ENCODE data around the gene TBC1D22A. TPM values are rescaled to one million over a fixed set of nuclear protein-coding genes. Genes with fewer than 3 reads are reported as not detected.
A peak's percentile ranks its signal among the peaks of the same experiment; 100 is the strongest.

Gene TBC1D22A
- total RNA-seq, 1 experiment from 2014 or later = 7.2 TPM

- DNase-seq (ENCODE audit: low read depth) = no peak
Observed at GRCh38 chr22:46857142-46857884, 94.9 kb downstream of the TBC1D22A start.

- DNase-seq (ENCODE audit: low read depth) = no peak
Observed at GRCh38 chr22:46857885-46858143, 95.4 kb downstream of the TBC1D22A start.

- no peak for DNase-seq (ENCODE audit: low read depth)
Observed at GRCh38 chr22:46858181-46858771, 95.8 kb downstream of the TBC1D22A start.

DNA sequence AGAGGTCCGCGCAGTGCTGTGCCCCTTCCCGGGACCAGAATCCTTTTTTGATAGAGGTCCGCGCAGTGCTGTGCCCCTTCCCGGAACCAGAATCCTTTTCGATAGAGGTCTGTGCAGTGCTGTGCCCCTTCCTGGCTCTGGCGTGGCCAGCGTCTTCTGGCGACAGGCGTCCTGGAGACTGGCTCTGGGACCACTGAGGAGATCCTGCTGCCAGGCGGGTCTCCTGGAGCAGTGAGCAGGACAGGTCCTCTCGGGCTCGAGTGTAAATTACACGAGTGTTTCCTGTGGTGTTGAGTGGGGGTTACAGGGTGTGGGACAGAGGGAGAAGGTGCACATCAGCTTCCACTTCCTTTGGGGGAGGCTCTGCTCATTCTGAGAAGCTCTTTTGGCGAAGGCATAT lies 98.1 kb downstream of the TBC1D22A start:
- DNase-seq (ENCODE audit: low read depth) = no peak

- no peak for DNase-seq (ENCODE audit: low read depth)
Observed at GRCh38 chr22:46861468-46862367, 99.3 kb downstream of the TBC1D22A start.

GRCh38 chr22:46862418-46863324 lies 100.2 kb downstream of the TBC1D22A start:
- DNase-seq (ENCODE audit: low read depth) = no peak

- DNase-seq (ENCODE audit: low read depth) = no peak
Observed at GRCh38 chr22:46863794-46864193, 101.3 kb downstream of the TBC1D22A start.

- DNase-seq (ENCODE audit: low read depth) = no peak
Observed at GRCh38 chr22:46864314-46865051, 102.0 kb downstream of the TBC1D22A start.

- no peak for DNase-seq (ENCODE audit: low read depth)
Observed at GRCh38 chr22:46865052-46865434, 102.6 kb downstream of the TBC1D22A start.

DNA sequence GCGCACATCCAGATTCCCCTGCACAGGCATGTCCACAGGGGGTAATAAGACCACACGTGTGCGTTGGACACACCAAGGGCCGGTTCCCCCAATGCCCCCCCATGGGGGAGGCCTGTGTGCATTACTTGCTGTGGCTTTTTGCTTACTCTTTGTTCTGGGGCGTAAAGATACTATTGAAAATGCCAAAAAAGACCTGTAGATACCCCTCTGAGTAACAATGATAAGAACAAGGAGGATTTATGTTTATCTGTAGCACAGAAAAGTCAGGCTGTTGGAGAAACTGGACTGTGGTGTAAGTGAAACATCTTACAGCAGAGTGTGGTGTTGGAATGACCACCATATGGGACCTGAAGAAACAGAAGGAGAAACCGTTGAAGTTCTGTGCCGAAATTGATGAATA lies 103.2 kb downstream of the TBC1D22A start:
- no peak for DNase-seq (ENCODE audit: low read depth)

DNA sequence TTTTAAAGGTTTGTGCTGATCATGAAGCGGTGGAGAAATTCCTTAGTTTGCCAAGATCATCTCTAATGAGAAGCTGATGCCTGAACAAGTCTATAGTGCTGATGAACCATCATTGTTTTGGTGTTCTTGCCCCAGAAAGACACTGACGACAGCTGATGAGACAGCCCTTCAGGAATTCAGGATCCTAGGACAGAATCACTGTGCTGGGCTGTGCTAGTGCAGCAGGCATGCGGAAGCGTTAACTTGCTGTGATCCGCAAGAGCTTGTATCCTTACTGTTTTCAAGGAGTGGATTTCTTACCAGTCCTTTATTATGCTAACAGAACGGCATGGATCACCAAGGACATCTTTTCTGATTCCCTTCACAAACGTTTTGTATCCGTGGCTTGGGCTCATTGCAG lies 104.1 kb downstream of the TBC1D22A start:
- peak; percentile 39 for DNase-seq (ENCODE audit: low read depth)

DNA sequence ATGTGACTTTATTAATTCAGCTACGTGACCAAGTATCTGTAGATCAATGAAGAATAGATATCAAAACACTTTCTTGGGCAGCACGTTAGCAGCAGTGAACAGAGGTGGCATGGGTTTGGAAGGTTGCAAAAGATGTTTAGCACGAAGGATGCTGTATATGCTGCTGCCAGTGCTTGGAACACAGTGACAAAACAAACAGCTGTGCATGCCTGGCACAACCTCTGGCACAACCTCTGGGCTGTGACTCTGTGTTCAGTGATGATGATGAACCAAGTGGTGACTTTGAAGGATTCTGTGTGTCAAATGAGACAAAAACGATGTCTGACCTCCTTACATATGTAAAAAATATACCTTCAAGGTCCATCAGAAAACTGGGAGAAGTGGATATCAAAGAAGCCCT lies 104.7 kb downstream of the TBC1D22A start:
- no peak for DNase-seq (ENCODE audit: low read depth)

GRCh38 chr22:46869329-46869728 lies 106.9 kb downstream of the TBC1D22A start:
- no peak for DNase-seq (ENCODE audit: low read depth)

- DNase-seq (ENCODE audit: low read depth) = no peak
Observed at GRCh38 chr22:46869831-46870441, 107.5 kb downstream of the TBC1D22A start.

- no peak for DNase-seq (ENCODE audit: low read depth)
Observed at GRCh38 chr22:46871826-46872225, 109.4 kb downstream of the TBC1D22A start.

DNA sequence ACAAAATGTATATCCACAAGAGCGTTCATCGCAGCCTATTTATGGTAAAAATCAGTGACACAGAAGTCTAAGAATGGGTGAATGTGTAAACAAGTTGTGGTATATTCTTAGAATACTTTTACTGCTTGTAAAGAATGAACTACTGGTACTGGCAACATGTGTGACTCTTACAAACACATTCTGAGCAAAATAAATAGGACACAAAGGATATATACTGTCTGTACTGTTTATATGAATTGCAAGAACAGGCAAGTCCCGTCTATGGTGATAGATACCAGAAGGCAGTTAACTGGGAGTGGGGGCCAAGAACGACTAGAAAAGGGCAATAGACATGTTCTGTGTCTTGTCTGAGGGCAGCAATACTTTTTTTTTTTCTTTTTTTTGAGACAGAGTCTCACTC lies 112.6 kb downstream of the TBC1D22A start:
- no peak for DNase-seq (ENCODE audit: low read depth)

DNA sequence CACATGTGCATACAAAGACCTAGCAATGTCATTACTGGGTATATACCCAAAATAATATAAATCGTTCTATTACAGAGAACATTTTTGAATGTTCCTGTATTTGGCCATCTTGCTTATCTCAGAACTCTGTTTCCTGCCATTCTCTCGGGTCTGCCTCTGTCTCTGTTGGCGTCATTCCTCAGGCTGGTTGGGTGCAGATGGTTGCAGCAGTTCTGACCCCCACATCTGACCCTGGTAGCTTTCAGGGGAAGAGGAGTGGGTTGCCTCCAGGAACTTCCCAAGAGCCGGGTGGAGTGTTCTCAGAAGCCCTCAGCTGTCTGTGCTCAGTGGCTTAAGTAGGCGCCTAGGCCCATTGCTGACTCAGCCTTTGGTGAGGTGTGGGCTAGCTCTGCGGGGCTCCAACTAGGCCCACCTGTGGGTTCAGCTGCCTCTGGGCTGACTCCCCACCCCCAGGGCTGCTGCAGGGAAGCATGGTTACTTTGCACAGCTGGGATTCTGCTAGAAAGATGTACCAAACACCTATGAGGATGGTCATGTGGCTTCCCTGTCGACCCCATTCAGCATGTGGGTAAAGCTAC lies 114.0 kb downstream of the TBC1D22A start:
- no peak for DNase-seq (ENCODE audit: low read depth)

DNA sequence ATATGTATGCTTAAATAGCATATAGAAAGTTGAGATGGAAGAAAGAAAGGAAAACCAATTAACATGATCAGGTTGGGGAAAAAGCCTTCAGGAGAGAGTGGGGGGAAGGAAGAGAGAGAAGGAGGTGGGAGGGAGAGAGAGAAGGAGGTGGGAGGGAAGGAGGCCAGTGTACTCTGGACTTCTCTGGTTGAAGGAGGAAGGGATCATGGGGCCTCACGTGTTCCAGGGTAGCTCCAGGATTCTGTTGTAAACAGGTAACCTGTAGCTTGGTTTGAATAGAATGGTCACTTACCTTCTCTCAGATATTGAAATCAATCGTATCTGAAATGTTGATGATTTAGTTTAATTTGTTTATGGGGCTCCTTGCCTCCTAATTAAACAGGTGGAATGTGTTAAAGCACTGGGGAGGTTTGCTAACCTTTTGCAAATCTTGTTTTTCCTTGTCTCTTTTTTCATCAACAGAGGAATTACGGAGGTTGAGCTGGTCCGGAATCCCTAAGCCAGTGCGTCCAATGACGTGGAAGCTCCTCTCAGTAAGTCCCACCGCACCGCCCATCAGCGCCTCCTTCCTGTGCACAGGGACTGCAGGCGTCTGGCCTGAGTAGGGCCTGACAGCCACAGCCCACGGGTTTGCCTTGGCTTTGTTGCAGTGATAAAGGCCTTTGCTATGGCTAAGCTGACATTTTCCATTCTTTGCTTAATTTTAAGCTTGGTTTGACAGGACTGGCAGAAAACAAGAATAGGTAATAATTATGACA lies 115.9 kb downstream of the TBC1D22A start:
- no peak for DNase-seq (ENCODE audit: low read depth)

DNA sequence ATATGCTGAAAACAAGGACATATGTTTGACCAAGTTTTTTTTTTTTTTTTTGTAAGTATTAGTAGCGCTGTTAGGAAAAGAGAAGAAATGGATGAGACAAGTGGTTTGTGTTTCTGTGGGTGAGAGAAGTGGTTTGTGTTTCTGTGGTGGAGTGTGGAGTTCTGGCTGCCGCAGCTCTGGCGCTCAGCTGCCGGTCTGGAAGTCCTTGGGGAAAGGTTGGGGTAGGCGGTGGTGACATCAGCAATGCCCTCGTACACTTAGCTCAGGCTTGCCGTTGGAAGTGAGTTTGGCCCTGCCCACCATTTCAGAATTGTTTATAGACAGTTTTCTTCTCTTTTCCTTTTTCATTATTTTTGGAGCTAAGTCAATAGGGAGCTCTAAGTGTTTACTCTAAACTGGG lies 116.6 kb downstream of the TBC1D22A start:
- DNase-seq (ENCODE audit: low read depth) = no peak

Measured in RPMI7951 (cell line).